HG02870 (cell line): ENCODE measurements around the gene GUF1.
"Not testable (repeated sequence)": the region's sequence is repeated elsewhere in the genome, so short reads cannot be mapped to it uniquely, and the experiment has no call there.

Experiments
- ATAC-seq: cut with Tn5 transposase; IDR thresholded peaks from one replicate; pipeline ENCODE4 v1.9.1; 2021; ENCODE audit warnings: mild to moderate bottlenecking, moderate library complexity; ENCODE audit not compliant: unreplicated experiment

Gene GUF1

DNA sequence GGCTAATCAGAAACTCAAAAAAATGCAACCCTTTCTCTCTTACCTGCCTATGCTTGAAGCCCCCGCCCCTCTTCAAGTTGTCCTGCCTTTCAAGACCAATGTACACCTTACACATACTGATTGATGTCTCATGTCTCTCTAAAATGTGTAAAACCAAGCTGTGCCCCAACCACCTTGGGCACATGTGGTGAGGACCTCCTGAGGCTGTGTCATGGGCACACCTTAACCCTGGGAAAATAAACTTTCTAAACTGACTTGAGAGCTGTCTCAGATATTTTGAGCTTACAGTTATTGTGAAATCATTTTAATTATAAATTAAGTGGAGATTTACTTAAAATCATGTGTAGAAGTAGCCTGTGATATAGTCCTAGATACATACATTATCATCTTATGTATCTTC is 22.2 kb downstream of the GUF1 start:
- ATAC-seq = no peak

DNA sequence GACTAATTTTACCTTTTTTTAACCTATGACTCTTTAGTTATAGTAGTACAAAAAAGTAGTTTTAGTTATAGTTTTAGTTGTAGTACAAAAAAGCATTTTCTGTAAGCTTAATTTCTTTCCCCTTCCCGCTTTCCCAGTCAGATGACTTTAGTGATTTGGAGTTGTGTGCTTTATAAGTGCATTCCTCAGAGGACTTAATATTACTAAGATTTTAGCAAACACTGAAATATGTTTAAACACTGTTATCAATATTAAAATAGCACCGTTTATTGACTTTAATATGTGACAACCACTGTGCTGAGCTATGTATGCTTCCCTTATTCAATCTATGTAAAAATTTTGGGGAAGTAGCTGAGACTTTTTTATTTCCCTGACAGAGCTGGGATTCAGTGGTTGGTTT is 22.8 kb downstream of the GUF1 start:
- no peak for ATAC-seq

DNA sequence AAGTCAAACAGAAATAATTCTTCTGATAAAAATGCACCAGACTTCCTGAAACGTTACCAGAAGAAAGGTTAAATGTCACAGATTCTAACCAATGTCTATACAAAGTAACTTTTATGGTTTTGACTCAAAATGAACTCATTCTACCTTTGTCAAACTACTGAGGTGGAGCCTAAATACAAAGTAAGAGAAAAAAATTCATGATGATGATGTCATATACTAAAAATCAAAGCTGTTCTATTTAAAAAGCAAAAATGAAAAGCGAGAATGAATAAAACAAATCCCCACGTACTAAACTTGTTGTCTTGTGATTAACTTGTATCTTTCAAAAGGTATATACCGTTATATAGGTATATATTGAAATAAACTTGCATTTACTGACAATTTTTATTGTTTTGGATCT is 26.5 kb downstream of the GUF1 start:
- no peak for ATAC-seq

DNA sequence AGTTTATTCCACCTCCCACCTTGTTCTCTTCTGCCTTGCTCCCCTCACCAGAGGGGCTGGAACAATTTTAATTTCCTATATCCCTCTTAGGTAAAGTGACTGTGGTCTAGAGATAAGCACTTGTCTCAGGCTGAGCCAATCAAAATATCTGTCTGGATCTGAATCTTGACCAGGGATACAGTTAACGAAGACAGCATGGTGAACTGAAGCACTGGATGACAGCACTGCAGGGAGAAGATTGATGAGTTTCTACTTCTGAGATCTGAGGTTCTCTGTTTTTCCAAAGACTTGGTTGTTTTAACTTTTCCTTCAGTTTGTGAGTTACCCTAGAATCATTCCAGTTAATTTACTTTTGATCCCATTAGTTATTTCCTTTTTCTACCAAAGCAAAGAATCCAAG is 34.9 kb downstream of the GUF1 start:
- no peak for ATAC-seq

DNA sequence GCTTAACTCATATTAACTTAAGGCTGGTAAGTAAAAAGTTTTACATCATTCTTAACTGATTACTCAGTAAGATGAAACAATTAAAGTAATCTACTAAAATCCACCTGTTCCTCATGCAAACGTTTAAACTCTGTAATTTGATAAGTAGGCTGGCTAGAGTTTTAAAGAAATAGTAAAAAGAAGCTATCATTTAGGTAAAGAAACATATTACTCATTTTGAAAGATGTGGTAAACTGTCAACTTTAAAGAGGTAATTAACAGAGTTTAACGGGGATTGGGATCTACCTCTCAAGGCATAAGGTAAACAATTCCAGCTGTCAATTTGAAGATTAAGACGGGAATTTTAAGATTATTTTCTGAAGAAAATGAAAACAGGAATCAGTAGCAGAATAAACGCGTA is 38.4 kb downstream of the GUF1 start:
- ATAC-seq = no peak

DNA sequence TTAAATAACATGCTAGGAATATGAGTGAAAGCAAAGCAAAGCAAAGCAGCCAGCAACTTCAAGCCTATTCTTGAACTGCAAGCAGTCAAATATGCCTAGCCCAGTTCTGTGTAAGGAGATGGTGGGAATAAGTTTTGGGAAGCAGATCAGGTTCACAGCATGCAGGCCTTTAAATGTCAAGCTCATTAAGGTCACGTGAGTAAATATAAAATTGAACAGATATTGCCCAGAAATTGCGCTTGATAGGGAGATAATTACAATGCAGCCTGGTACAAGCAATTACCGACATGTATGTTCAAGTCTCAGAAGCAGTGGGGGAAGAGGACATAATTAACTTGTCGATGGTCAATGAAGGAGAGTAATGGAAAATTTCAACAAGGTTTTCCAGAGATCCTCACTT is 42.2 kb downstream of the GUF1 start:
- ATAC-seq = no peak

DNA sequence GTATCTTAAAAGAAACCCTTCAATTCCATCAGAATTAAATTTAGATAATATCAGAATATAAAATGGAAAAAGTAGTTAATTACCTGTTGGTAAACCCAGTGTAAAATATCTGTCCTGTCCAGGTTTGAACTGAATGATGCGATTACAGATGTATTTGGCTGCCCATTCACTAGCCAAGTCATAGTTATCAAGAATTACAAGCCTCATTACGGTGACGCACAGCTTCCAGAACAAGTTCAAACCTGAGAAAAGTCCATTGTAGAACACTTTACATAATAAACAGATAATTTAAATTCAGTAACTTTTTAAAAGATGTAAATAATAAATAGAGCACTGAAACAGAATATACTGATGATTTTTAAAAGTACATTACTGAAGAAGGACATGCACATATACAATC is 43.8 kb downstream of the GUF1 start:
- ATAC-seq = no peak

DNA sequence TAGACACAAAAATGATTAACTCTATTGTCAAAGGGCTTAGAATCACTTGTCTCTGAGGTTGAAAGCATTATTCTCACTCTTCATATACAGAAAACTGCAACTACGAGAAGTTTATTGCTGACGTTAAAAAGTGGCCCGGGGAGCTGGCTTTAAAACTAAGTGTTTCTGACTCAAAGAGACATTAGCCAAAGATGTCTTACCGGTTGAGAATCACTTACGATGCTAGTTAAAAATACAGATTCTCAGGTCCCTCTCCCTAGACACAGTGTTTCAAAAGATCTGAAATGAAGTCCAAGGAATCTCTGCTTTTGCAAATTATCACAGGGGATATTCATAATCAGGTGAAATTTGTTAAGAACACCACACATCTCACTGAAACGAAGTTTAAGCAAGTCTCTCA is 46.9 kb downstream of the GUF1 start:
- ATAC-seq = no peak

DNA sequence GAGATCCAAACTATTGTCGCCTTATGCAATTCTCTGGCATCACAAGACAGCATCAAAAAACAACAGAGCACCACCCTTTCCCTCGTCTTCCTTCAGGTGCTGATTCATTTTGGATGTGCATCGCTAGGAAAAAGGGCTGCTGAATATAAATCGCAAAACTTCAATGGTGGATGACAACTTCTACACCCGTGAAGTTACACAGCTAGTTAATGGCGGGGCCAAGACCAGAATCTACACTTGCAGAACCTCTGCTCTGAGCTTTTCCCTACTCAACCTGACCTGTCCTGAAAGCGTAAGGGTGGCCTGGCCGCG is 47.5 kb downstream of the GUF1 start:
- ATAC-seq = no peak

DNA sequence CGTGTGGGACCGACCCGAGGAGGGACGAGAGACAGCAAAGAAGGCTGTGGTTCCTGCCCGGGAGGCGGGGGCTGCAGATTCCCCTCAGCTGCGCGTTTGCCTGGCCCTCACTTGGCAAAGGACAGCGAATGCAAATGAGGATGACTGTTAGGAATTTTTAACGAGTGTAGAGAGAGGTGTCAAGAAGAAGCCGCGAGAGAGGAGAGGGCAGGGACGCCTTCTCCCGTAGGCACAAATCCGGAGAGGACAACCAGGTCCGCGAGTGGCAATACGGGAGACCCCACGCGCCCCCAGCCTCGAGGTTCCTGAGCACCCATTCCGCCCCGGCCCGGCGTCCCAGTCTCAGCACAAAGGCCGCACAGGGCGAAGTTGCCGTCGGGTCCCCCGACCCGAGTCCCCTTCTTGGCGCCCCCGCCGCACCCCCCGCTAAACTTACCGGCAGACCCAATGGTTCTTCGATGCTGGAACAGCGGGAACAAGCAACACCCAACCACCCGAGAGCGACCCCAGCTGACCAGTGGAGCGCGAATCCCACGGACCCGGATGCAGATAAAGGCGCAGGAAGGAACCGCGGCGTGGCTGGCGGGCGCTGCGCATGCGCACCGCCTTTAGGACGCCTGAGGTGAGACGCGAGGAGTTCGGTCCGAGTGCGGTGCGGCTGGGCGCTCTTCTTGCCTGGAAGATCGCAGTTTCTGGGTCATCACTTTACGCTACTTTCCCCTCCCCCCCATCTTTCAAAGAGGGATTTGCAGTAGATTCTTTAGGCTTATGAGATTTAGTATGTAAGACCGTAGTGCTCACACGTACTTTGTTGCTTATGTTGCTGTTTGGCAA is 48.0 kb downstream of the GUF1 start, which contains the start of gene GNPDA2:
GNPDA2 (minus strand) TSS at position 519 of the 834 bp plus-strand sequence. CDS start 4,349 bp downstream, outside the sequence.
- ATAC-seq = peak; percentile 85

DNA sequence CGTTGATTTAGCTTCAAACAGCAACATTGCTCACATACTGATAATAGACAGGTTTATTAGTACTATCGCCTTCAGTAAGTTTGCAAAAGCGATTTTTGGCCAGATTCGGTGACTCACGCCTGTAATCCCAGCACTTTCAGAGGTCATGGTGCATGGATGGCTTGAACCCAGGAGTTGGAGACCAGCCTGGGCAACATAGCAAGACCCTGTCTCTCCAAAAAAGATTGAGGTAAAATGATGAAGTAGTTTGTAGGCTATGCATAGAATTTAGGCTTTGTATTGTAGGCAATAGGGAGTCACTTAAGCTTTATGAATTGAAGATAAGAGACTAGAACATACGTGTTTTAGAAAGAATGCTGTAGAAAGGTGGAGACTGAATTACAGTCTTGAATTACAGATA is 49.3 kb downstream of the GUF1 start:
- ATAC-seq = no peak

DNA sequence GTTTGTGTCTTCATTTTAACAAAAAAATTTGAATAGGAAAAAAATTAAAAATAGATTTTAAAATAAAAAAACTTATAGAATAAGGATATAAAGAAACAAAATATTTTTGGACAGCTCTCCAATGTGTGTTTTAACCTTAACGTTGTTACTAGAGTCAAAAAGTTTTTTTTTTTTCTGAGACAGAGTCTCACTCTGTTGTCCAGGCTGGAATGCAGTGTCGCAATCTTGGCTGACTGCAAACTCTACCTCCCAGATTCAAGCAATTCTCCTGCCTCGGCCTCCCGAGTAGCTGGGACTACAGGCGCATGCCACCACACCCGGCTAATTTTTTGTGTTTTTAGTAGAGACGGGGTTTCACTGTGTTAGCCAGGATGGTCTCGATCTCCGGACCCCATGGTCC is 50.5 kb downstream of the GUF1 start:
- not testable (repeated sequence) for ATAC-seq

DNA sequence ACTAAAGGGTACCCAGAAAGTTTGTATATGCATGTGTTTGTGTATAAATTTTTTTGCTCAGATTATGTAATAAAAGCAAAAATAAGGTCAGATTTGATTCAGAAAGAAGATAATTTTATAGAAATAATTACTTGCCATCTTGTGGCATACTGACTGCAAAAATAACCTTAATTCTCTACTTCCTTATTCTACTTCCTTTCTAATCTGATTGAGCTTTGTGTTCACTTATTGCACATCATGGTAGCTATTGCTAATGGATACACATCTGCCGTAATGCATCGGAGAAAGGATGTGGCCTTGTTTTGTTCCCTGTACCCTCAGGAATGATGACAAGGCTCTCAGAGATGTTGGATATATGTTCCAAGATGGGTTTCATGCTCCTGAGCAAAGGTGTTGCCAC is 58.7 kb downstream of the GUF1 start:
- ATAC-seq = no peak

DNA sequence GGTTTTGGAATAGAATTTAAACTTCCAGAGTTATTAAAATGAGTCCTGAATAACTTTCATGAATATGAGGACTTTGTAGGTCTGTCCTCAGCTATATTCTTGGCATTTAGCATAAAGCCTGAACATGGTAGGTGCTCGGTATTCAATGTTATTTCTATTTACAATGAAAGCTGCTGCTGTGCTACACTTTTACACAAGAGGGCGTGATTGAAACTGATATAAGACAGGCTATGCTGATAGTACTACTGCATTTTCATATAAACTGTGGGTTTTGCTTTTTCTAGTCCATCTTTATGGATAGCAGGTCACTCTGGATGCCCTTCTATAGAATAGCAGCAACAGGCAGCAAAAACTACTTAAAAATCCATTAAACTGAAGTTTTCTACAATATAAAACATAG is 60.4 kb downstream of the GUF1 start:
- ATAC-seq = peak; percentile 58

DNA sequence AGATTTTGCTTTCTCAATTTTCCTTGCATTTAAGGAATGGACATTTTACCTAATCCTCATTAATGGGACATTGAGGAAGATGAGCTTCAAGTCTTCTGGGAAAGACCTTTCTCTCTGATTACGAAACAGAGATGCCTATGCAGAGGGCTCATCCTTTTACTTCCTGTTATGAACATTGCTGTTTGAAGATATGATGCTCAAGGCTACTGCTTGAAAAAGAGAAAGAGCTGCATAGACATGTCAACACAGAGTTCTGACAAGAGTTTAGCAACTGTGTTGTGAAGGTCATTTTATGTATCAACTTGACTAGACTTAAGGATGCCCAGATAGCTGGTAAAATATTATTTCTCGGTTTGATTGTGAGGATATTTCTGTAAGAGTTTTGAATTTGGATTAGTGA is 62.0 kb downstream of the GUF1 start:
- ATAC-seq = no peak
